ENCODE data around the gene ARNT2. TPM values are rescaled to one million over a fixed set of nuclear protein-coding genes. Genes with fewer than 3 reads are reported as not detected.

The ARNT2 gene
- total and polyA plus RNA-seq, 2 experiments from 2014 or later: 4.6 to 11.6 TPM

- H3K27me3 ChIP-seq (ENCODE audit: insufficient read depth): no peaks in the 10 kb centered on the region
- H3K27ac ChIP-seq (ENCODE audit: low read depth): no peak overlapping the region
- H3K9me2 ChIP-seq (ENCODE audit: insufficient read depth): no peaks in the 10 kb centered on the region
- H4K20me1 ChIP-seq (replicated peaks; ENCODE audit: insufficient read depth): no peaks in the 10 kb centered on the region
- Mint-ChIP-seq H3K9me3 (no peaks in the 10 kb centered on the region), H3K4me1 (peaks cover 22% of the 10 kb centered on the region), H3K4me3 (no peak overlapping the region), H3K27me3 (ENCODE audit: insufficient read depth, low read depth, poor library complexity) (peaks cover 4% of the 10 kb centered on the region), H3K36me3 (ENCODE audit: low read depth) (peaks cover 17% of the 10 kb centered on the region), H3K27ac (no peak overlapping the region)
- no peaks in the 10 kb centered on the region for H3K79me2 ChIP-seq (replicated peaks; ENCODE audit: insufficient read depth)
- H3K36me3 ChIP-seq (ENCODE audit: insufficient read depth): no peaks in the 10 kb centered on the region
- DNase-seq (ENCODE audit: low spot score) (no peak), ATAC-seq (no peak)
- H3F3A ChIP-seq (replicated peaks; ENCODE audit: low read depth): no peaks in the 10 kb centered on the region
- no peak overlapping the region for H2AFZ ChIP-seq
- H3K4me3 ChIP-seq: no peak overlapping the region
- TF ChIP-seq EZH2phosphoT487 (IDR thresholded peaks at IDR 0.05; ENCODE audit: unreplicated experiment) (no peak), ZNF331 (CRISPR knock-in tag; IDR thresholded peaks at IDR 0.05; ENCODE audit: low read depth) (no peak), ZNF114 (CRISPR knock-in tag; IDR thresholded peaks at IDR 0.05) (no peak), ZNF462 (CRISPR knock-in tag; IDR thresholded peaks at IDR 0.05) (no peak), STAT1 (IDR thresholded peaks at IDR 0.05; ENCODE audit: unreplicated experiment) (no peak), NANOG (IDR thresholded peaks at IDR 0.05; ENCODE audit: borderline replicate concordance) (no peak), CREB1 (CRISPR knock-in tag; IDR thresholded peaks at IDR 0.05; ENCODE audit: low read depth) (no peak), EZH2 (IDR thresholded peaks at IDR 0.05; ENCODE audit: low read depth, unreplicated experiment) (no peak)
- TF ChIP-seq, protein P1, sequence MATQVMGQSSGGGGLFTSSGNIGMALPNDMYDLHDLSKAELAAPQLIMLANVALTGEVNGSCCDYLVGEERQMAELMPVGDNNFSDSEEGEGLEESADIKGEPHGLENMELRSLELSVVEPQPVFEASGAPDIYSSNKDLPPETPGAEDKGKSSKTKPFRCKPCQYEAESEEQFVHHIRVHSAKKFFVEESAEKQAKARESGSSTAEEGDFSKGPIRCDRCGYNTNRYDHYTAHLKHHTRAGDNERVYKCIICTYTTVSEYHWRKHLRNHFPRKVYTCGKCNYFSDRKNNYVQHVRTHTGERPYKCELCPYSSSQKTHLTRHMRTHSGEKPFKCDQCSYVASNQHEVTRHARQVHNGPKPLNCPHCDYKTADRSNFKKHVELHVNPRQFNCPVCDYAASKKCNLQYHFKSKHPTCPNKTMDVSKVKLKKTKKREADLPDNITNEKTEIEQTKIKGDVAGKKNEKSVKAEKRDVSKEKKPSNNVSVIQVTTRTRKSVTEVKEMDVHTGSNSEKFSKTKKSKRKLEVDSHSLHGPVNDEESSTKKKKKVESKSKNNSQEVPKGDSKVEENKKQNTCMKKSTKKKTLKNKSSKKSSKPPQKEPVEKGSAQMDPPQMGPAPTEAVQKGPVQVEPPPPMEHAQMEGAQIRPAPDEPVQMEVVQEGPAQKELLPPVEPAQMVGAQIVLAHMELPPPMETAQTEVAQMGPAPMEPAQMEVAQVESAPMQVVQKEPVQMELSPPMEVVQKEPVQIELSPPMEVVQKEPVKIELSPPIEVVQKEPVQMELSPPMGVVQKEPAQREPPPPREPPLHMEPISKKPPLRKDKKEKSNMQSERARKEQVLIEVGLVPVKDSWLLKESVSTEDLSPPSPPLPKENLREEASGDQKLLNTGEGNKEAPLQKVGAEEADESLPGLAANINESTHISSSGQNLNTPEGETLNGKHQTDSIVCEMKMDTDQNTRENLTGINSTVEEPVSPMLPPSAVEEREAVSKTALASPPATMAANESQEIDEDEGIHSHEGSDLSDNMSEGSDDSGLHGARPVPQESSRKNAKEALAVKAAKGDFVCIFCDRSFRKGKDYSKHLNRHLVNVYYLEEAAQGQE (IDR thresholded peaks at IDR 0.05; ENCODE audit: unreplicated experiment): no peak
- TF ChIP-seq, protein P2, sequence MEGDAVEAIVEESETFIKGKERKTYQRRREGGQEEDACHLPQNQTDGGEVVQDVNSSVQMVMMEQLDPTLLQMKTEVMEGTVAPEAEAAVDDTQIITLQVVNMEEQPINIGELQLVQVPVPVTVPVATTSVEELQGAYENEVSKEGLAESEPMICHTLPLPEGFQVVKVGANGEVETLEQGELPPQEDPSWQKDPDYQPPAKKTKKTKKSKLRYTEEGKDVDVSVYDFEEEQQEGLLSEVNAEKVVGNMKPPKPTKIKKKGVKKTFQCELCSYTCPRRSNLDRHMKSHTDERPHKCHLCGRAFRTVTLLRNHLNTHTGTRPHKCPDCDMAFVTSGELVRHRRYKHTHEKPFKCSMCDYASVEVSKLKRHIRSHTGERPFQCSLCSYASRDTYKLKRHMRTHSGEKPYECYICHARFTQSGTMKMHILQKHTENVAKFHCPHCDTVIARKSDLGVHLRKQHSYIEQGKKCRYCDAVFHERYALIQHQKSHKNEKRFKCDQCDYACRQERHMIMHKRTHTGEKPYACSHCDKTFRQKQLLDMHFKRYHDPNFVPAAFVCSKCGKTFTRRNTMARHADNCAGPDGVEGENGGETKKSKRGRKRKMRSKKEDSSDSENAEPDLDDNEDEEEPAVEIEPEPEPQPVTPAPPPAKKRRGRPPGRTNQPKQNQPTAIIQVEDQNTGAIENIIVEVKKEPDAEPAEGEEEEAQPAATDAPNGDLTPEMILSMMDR (conservative IDR thresholded peaks at IDR 0.05; ENCODE audit: low read depth in 2 of 2): no peak
- TF ChIP-seq, protein P3, sequence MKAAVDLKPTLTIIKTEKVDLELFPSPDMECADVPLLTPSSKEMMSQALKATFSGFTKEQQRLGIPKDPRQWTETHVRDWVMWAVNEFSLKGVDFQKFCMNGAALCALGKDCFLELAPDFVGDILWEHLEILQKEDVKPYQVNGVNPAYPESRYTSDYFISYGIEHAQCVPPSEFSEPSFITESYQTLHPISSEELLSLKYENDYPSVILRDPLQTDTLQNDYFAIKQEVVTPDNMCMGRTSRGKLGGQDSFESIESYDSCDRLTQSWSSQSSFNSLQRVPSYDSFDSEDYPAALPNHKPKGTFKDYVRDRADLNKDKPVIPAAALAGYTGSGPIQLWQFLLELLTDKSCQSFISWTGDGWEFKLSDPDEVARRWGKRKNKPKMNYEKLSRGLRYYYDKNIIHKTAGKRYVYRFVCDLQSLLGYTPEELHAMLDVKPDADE (IDR thresholded peaks at IDR 0.05): no peak
- H3K4me1 ChIP-seq (ENCODE audit: insufficient read depth): peaks cover 4% of the 10 kb centered on the region
- H3K4me2 ChIP-seq: no peak overlapping the region
These were observed 62.4 kb downstream of the ARNT2 start for GRCh38 chr15:80466543-80466942.
